IMR-90 (cell line): ENCODE measurements around the gene APOC1. TPM values are rescaled to one million over a fixed set of nuclear protein-coding genes. Genes with fewer than 3 reads are reported as not detected.

Experiments used
- ATAC-seq: fragments of 200-7000 bp; cut with Tn5 transposase; 2 replicates; pipeline ENCODE4 v1.9.1; 2020; ENCODE audit warnings: low read depth, mild to moderate bottlenecking, moderate library complexity
- BruUV-seq: library from RNA; stranded (reverse); fragments of 400-500 nt; replicated peaks from 2 replicates; lab custom pipeline; 2021; lab: Mats Ljungman, UMichigan
- CTCF ChIA-PET: fragments of 300-600 bp; formaldehyde crosslinking; extraction: SDS; loops from one replicate; lab custom pipeline; 2021; ENCODE audit warnings: antibody characterized with exemption; lab: Yijun Ruan, JAX
- POLR2A ChIA-PET: fragments of 300-600 bp; sonication (Branson Sonifier 250); formaldehyde crosslinking; loops from one replicate; lab custom pipeline; 2022; ENCODE audit warnings: antibody characterized with exemption; ENCODE audit not compliant: unreplicated experiment; lab: Charles Lee
- DNase-seq: peaks from one replicate; pipeline ENCODE4 v3.0.0; 2013
- H2AFZ ChIP-seq: replicated peaks from 2 replicates; pipeline ENCODE3; 2013; ENCODE audit warnings: low read length, mild to moderate bottlenecking; ENCODE audit not compliant: poor library complexity
- H2AK5ac ChIP-seq: 2 replicates; pipeline ENCODE4 v1.6.1; 2013; ENCODE audit warnings: low read depth, low read length, inconsistent platforms
- H2AK9ac ChIP-seq: replicated peaks from 2 replicates; pipeline ENCODE3; 2013; ENCODE audit warnings: mild to moderate bottlenecking, low read depth, low read length, moderate library complexity; ENCODE audit not compliant: poor library complexity
- H2BK120ac ChIP-seq: 2 replicates; pipeline ENCODE4 v1.6.1; 2013; ENCODE audit warnings: low read depth, low read length, inconsistent platforms
- H2BK15ac ChIP-seq: 3 replicates; pipeline ENCODE4 v1.6.1; 2013; ENCODE audit warnings: low read depth, low read length, inconsistent platforms
- H2BK20ac ChIP-seq: 2 replicates; pipeline ENCODE4 v1.6.1; 2013; ENCODE audit warnings: low read depth, mild to moderate bottlenecking, inconsistent platforms, low read length, moderate library complexity
- H2BK5ac ChIP-seq: 2 replicates; pipeline ENCODE4 v1.6.1; 2013; ENCODE audit warnings: mild to moderate bottlenecking, low read depth, low read length, inconsistent platforms; ENCODE audit not compliant: poor library complexity, severe bottlenecking
- H3K14ac ChIP-seq: replicated peaks from 2 replicates; pipeline ENCODE4 v1.6.1; 2013; ENCODE audit warnings: low read depth, low read length, inconsistent platforms
- H3K18ac ChIP-seq: 2 replicates; pipeline ENCODE4 v1.6.1; 2013; ENCODE audit warnings: low read depth, low read length, control low read depth
- H3K23ac ChIP-seq: 2 replicates; pipeline ENCODE4 v1.6.1; 2013; ENCODE audit warnings: low read depth, low read length, inconsistent platforms
- H3K27ac ChIP-seq: 2 replicates; pipeline ENCODE4 v1.5.1; 2013; ENCODE audit warnings: mild to moderate bottlenecking, control low read depth, low read length; ENCODE audit not compliant: insufficient read depth
- H3K27me3 ChIP-seq: 2 replicates; pipeline ENCODE4 v1.6.1; 2013; ENCODE audit warnings: low read length; ENCODE audit not compliant: control insufficient read depth, insufficient read depth
- H3K36me3 ChIP-seq: 2 replicates; pipeline ENCODE4 v1.6.1; 2013; ENCODE audit warnings: low read length, mixed read lengths; ENCODE audit not compliant: control insufficient read depth, insufficient read depth
- H3K4ac ChIP-seq: 2 replicates; pipeline ENCODE4 v1.6.1; 2013; ENCODE audit warnings: low read depth, low read length, inconsistent platforms
- H3K4me1 ChIP-seq: 2 replicates; pipeline ENCODE4 v1.6.1; 2013; ENCODE audit warnings: low read length, mixed read lengths; ENCODE audit not compliant: control insufficient read depth, insufficient read depth
- H3K4me2 ChIP-seq: 2 replicates; pipeline ENCODE4 v1.6.1; 2013; ENCODE audit warnings: low read depth, mild to moderate bottlenecking, control low read depth, low read length, moderate library complexity
- H3K4me3 ChIP-seq: 2 replicates; pipeline ENCODE4 v1.5.1; 2013; ENCODE audit warnings: low read depth, mild to moderate bottlenecking, control low read depth, low read length, moderate library complexity; ENCODE audit not compliant: insufficient read depth
- H3K56ac ChIP-seq: 2 replicates; pipeline ENCODE4 v1.6.1; 2013; ENCODE audit warnings: low read length, inconsistent platforms; ENCODE audit not compliant: insufficient read depth; ENCODE audit errors: extremely low read depth
- H3K79me1 ChIP-seq, 2 experiments: 2 replicates each; pipeline ENCODE4 v1.6.1; 2013; ENCODE audit warnings: low read length in 2 of 2, inconsistent platforms in 1 of 2, low read depth in 1 of 2
- H3K9ac ChIP-seq: 2 replicates; pipeline ENCODE4 v1.6.1; 2013; ENCODE audit warnings: low read depth, low read length, control low read depth
- H3K9me1 ChIP-seq: 2 replicates; pipeline ENCODE4 v1.6.1; 2013; ENCODE audit warnings: low read length, inconsistent platforms; ENCODE audit not compliant: insufficient read depth
- H3K9me3 ChIP-seq: 2 replicates; pipeline ENCODE4 v1.6.1; 2013; ENCODE audit warnings: low read length; ENCODE audit not compliant: control insufficient read depth, insufficient read depth
- H4K20me1 ChIP-seq: 2 replicates; pipeline ENCODE4 v1.6.1; 2013; ENCODE audit warnings: low read length, inconsistent platforms; ENCODE audit not compliant: insufficient read depth
- H4K5ac ChIP-seq: 2 replicates; pipeline ENCODE4 v1.6.1; 2013; ENCODE audit warnings: mild to moderate bottlenecking, low read depth, low read length, control low read depth
- H4K8ac ChIP-seq, 2 experiments: 2 replicates each; pipeline ENCODE4 v1.6.1; 2013; ENCODE audit warnings: low read depth in 2 of 2, low read length in 2 of 2, control low read depth in 1 of 2, inconsistent platforms in 1 of 2
- H4K91ac ChIP-seq: 2 replicates; pipeline ENCODE4 v1.6.1; 2013; ENCODE audit warnings: low read depth, low read length, inconsistent platforms; ENCODE audit not compliant: insufficient read depth
- FOS ChIP-seq: fragments of 150-350 bp; IDR thresholded peaks from 2 replicates; pipeline ENCODE4 v1.6.1; 2016; ENCODE audit warnings: low read depth, low read length
- POLR2A ChIP-seq: IDR thresholded peaks from 2 replicates; pipeline ENCODE4 v1.6.1; 2012; ENCODE audit warnings: mild to moderate bottlenecking, low read depth, low read length
- RAD21 ChIP-seq: IDR thresholded peaks from 2 replicates; pipeline ENCODE4 v1.6.1; 2012; ENCODE audit warnings: low read length, improper control_type of control experiment
- RCOR1 ChIP-seq: IDR thresholded peaks from 2 replicates; pipeline ENCODE4 v1.6.1; 2012; ENCODE audit warnings: mild to moderate bottlenecking, low read length, improper control_type of control experiment; ENCODE audit not compliant: insufficient replicate concordance
- RFX5 ChIP-seq: IDR thresholded peaks from 2 replicates; pipeline ENCODE4 v1.8.0; 2012; ENCODE audit warnings: low read depth, mild to moderate bottlenecking, low read length, moderate library complexity
- SMC3 ChIP-seq: fragments of 150-350 bp; IDR thresholded peaks from 2 replicates; pipeline ENCODE4 v1.6.1; 2016; ENCODE audit warnings: low read depth, mild to moderate bottlenecking, antibody characterized with exemption, low read length, moderate library complexity
- USF2 ChIP-seq: fragments of 150-350 bp; IDR thresholded peaks from 2 replicates; pipeline ENCODE4 v1.6.1; 2017; ENCODE audit warnings: mild to moderate bottlenecking, antibody characterized with exemption, low read length, low read depth
- WGBS, 2 experiments: methylation state at CpG; one replicate each; pipeline versions ENCODE4 v1.1.5 to v1.1.7; 2013; ENCODE audit warnings: missing lambda C conversion rate in 2 of 2; ENCODE audit not compliant: insufficient read length in 1 of 2; ENCODE audit errors: extremely low coverage in 2 of 2; 5-methylcytosine and 5-hydroxymethylcytosine counted together
- dilution Hi-C: fragments of 300-500 bp; cut with HindIII; formaldehyde crosslinking; loops from one replicate; pipeline ENCODE4 v1.14.3; 2018; ENCODE audit warnings: low sequenced_read_pairs; ENCODE audit not compliant: unreplicated experiment
- in situ Hi-C: fragments of 300-500 bp; cut with MboI; formaldehyde crosslinking; loops from 3 replicates; pipeline ENCODE4 v1.14.3; 2019; ENCODE audit warnings: low sequenced_read_pairs, inconsistent platforms, mixed read lengths
- intact Hi-C: fragments of 100-400 bp; cut with micrococcal nuclease; formaldehyde crosslinking; loops from 2 replicates; pipeline ENCODE4 v1.10.0; 2022
- polyA plus RNA-seq, 3 experiments: library from polyadenylated mRNA; depleted of rRNA; stranded (reverse); fragments of >200 nt; gene quantifications; 2 replicates each; pipeline ENCODE4 v1.2.3, GENCODE V29; 2012; ENCODE audit warnings: low replicate concordance in 1 of 3
- total RNA-seq: library from RNA; depleted of rRNA; stranded (reverse); fragments of >200 nt; gene quantifications from 2 replicates; pipeline ENCODE4 v1.2.3, GENCODE V29; 2012
- TF ChIP-seq, protein P1 (sequence below): conservative IDR thresholded peaks from 2 replicates; pipeline ENCODE4 v1.5.1; 2012; ENCODE audit warnings: mild to moderate bottlenecking, low read depth, low read length, improper control_type of control experiment

Gene APOC1
- total and polyA plus RNA-seq, 2 of the 4 experiments (the other 2 are of a cell fraction), result 1.1 TPM; not detected in 1

GRCh38 chr19:44948237-44948636 lies 33.8 kb downstream of the APOC1 start:
- no peaks in the 10 kb centered on the region for H3K79me1 ChIP-seq
- CTCF ChIA-PET, result no interaction called here
- H3K27me3 ChIP-seq, result peaks cover 6% of the 10 kb centered on the region; the same call in 1 of the 2 replicates
- ATAC-seq (no peak), DNase-seq (no peak)
- H3K9me3 ChIP-seq, result no peaks in the 10 kb centered on the region
- H2AFZ ChIP-seq, result no peak overlapping the region
- no peak overlapping the region for H4K5ac ChIP-seq
- H3K23ac ChIP-seq, result no peak overlapping the region
- H3K56ac ChIP-seq, result no peak overlapping the region
- no peak overlapping the region for H2BK20ac ChIP-seq
- no peak overlapping the region for H3K27ac ChIP-seq
- H3K14ac ChIP-seq, result no peak overlapping the region
- H3K4me2 ChIP-seq, result no peak overlapping the region
- H3K9ac ChIP-seq, result no peak overlapping the region
- no peak overlapping the region for H2AK5ac ChIP-seq
- no peak overlapping the region for H4K91ac ChIP-seq
- dilution Hi-C loops, result no loop called here
- POLR2A ChIA-PET, result no interaction called here
- no peak overlapping the region for H2BK15ac ChIP-seq
- H2BK5ac ChIP-seq, result no peak overlapping the region
- no peak overlapping the region for H2BK120ac ChIP-seq
- TF ChIP-seq POLR2A (no peak), RFX5 (no peak), RCOR1 (no peak), SMC3 (no peak), USF2 (no peak), RAD21 (no peak), FOS (no peak)
- TF ChIP-seq, protein P1, sequence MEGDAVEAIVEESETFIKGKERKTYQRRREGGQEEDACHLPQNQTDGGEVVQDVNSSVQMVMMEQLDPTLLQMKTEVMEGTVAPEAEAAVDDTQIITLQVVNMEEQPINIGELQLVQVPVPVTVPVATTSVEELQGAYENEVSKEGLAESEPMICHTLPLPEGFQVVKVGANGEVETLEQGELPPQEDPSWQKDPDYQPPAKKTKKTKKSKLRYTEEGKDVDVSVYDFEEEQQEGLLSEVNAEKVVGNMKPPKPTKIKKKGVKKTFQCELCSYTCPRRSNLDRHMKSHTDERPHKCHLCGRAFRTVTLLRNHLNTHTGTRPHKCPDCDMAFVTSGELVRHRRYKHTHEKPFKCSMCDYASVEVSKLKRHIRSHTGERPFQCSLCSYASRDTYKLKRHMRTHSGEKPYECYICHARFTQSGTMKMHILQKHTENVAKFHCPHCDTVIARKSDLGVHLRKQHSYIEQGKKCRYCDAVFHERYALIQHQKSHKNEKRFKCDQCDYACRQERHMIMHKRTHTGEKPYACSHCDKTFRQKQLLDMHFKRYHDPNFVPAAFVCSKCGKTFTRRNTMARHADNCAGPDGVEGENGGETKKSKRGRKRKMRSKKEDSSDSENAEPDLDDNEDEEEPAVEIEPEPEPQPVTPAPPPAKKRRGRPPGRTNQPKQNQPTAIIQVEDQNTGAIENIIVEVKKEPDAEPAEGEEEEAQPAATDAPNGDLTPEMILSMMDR, result no peak
- BruUV-seq, result no TSS peak
- no peak overlapping the region for H4K8ac ChIP-seq
- no peak overlapping the region for H2AK9ac ChIP-seq
- H3K4ac ChIP-seq, result no peak overlapping the region
- no peaks in the 10 kb centered on the region for H4K20me1 ChIP-seq
- H3K18ac ChIP-seq, result no peak overlapping the region
- H3K4me3 ChIP-seq, result no peak overlapping the region
- WGBS, 2 experiments, result no CpG with 5 or more reads among the region's 5 CpGs
- peaks cover 2% of the 10 kb centered on the region; the same call in 1 of the 2 replicates for H3K36me3 ChIP-seq
- intact Hi-C loops, result no loop called here
- in situ Hi-C loops, result no loop called here
- no peaks in the 10 kb centered on the region for H3K9me1 ChIP-seq
- no peaks in the 10 kb centered on the region for H3K4me1 ChIP-seq
